WTC11 (cell line): ENCODE results near the gene TAGLN3. TPM values are rescaled to one million over a fixed set of nuclear protein-coding genes. Genes with fewer than 3 reads are reported as not detected.

Source experiments
- ATAC-seq: fragments of 200-7000 bp; cut with Tn5 transposase; 2 replicates; pipeline ENCODE4 v1.10.0; 2021; ENCODE audit warnings: mild to moderate bottlenecking, moderate library complexity
- CTCF ChIA-PET: fragments of 300-600 bp; sonication (Branson Sonifier 250); formaldehyde crosslinking; loops from one replicate; lab custom pipeline; 2021; ENCODE audit warnings: antibody characterized with exemption; lab: Charles Lee
- POLR2A ChIA-PET: fragments of 350-600 bp; sonication (Branson Sonifier 250); formaldehyde crosslinking; loops from one replicate; lab custom pipeline; 2021; ENCODE audit warnings: antibody characterized with exemption; lab: Charles Lee
- DNase-seq: peaks from one replicate; pipeline ENCODE4 v3.0.0; 2021; ENCODE audit warnings: low spot score
- H3K27ac Mint-ChIP-seq: 2 replicates; pipeline ENCODE4 v1.8.0; 2021; ENCODE audit warnings: mixed read lengths
- H3K27me3 Mint-ChIP-seq: 2 replicates; pipeline ENCODE4 v1.8.0; 2021; ENCODE audit warnings: low read depth, mild to moderate bottlenecking, moderate library complexity, mixed read lengths
- H3K36me3 Mint-ChIP-seq: 2 replicates; pipeline ENCODE4 v1.8.0; 2021; ENCODE audit warnings: mixed read lengths
- H3K4me1 Mint-ChIP-seq: 2 replicates; pipeline ENCODE4 v1.8.0; 2022; ENCODE audit warnings: mixed read lengths
- H3K4me3 Mint-ChIP-seq: 2 replicates; pipeline ENCODE4 v1.8.0; 2021; ENCODE audit warnings: mild to moderate bottlenecking, moderate library complexity, mixed read lengths
- H3K9me3 Mint-ChIP-seq: 2 replicates; pipeline ENCODE4 v1.8.0; 2021; ENCODE audit warnings: mixed read lengths
- ATF1 ChIP-seq: sonication (generic); formaldehyde crosslinking; IDR thresholded peaks from 2 replicates; pipeline ENCODE4 v1.8.1; 2023; ENCODE audit warnings: mild to moderate bottlenecking, moderate library complexity, missing genetic modification reagents
- ELF4 ChIP-seq: sonication (generic); formaldehyde crosslinking; IDR thresholded peaks from 2 replicates; pipeline ENCODE4 v1.8.1; 2022; ENCODE audit warnings: low read depth, mild to moderate bottlenecking, moderate library complexity, missing genetic modification reagents
- MYBL2 ChIP-seq: sonication (generic); formaldehyde crosslinking; IDR thresholded peaks from 2 replicates; pipeline ENCODE4 v1.8.1; 2023; ENCODE audit warnings: mild to moderate bottlenecking, moderate library complexity, missing genetic modification reagents
- NFYB ChIP-seq: sonication (generic); formaldehyde crosslinking; conservative IDR thresholded peaks from 2 replicates; pipeline ENCODE4 v1.8.0; 2022; ENCODE audit warnings: low read depth, missing genetic modification reagents
- NR2C2 ChIP-seq: sonication (generic); formaldehyde crosslinking; IDR thresholded peaks from 2 replicates; pipeline ENCODE4 v1.8.0; 2022; ENCODE audit warnings: mild to moderate bottlenecking, missing genetic modification reagents
- RORB ChIP-seq: fragments of 250-450 bp; sonication (Bioruptor Pico); IDR thresholded peaks from 2 replicates; pipeline ENCODE4 v1.9.0; 2021; ENCODE audit warnings: mild to moderate bottlenecking
- total RNA-seq: library from RNA; stranded (reverse); gene quantifications from 3 replicates; pipeline ENCODE4 v1.2.3, GENCODE V29; 2021
- TF ChIP-seq, protein P1 (sequence below): sonication (generic); formaldehyde crosslinking; IDR thresholded peaks from 2 replicates; pipeline ENCODE4 v1.8.0; 2022; ENCODE audit warnings: mild to moderate bottlenecking, missing genetic modification reagents
- TF ChIP-seq, protein P2 (sequence below): sonication (generic); formaldehyde crosslinking; IDR thresholded peaks from 2 replicates; pipeline ENCODE4 v1.8.0; 2022; ENCODE audit warnings: mild to moderate bottlenecking, missing genetic modification reagents
- TF ChIP-seq, protein P3 (sequence below): sonication (generic); formaldehyde crosslinking; IDR thresholded peaks from 2 replicates; pipeline ENCODE4 v1.8.0; 2022; ENCODE audit warnings: mild to moderate bottlenecking, missing genetic modification reagents
- TF ChIP-seq, protein P4 (sequence below): sonication (generic); formaldehyde crosslinking; conservative IDR thresholded peaks from 2 replicates; pipeline ENCODE4 v1.8.1; 2022; ENCODE audit warnings: mild to moderate bottlenecking, missing genetic modification reagents
- TF ChIP-seq, protein P5 (sequence below): sonication (generic); formaldehyde crosslinking; IDR thresholded peaks from 2 replicates; pipeline ENCODE4 v1.8.1; 2022; ENCODE audit warnings: mild to moderate bottlenecking, missing genetic modification reagents, moderate library complexity, borderline replicate concordance
- TF ChIP-seq, protein P6 (sequence below): fragments of 250-450 bp; sonication (Bioruptor Pico); IDR thresholded peaks from 2 replicates; pipeline ENCODE4 v2.1.2; 2022; ENCODE audit warnings: mild to moderate bottlenecking, moderate library complexity

TAGLN3 gene
- total RNA-seq, 1 experiment from 2014 or later, result 2.8 TPM

DNA sequence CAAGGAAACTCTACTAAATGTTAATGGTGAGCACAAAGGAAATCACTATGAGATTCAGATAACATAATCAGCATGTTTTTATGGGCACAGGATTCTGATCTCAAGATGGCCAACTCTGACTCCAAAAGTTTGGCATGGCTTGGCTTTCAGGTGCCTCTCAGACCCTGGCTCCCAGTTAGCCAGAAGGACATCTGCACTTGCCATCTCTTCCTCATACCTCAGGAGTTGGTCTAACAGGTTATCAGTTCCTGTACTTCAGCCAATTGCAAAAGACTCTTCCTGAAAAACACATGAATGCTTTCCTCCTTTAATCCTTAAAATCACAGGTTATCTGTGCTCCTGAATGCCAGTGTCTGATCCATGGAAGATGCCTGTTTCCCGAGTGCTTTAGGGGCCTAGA, 60.8 kb downstream of the TAGLN3 start:
- POLR2A ChIA-PET, result no interaction called here
- TF ChIP-seq, protein P1, sequence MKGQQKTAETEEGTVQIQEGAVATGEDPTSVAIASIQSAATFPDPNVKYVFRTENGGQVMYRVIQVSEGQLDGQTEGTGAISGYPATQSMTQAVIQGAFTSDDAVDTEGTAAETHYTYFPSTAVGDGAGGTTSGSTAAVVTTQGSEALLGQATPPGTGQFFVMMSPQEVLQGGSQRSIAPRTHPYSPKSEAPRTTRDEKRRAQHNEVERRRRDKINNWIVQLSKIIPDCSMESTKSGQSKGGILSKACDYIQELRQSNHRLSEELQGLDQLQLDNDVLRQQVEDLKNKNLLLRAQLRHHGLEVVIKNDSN (CRISPR knock-in tag), result no peak
- TF ChIP-seq, protein P2, sequence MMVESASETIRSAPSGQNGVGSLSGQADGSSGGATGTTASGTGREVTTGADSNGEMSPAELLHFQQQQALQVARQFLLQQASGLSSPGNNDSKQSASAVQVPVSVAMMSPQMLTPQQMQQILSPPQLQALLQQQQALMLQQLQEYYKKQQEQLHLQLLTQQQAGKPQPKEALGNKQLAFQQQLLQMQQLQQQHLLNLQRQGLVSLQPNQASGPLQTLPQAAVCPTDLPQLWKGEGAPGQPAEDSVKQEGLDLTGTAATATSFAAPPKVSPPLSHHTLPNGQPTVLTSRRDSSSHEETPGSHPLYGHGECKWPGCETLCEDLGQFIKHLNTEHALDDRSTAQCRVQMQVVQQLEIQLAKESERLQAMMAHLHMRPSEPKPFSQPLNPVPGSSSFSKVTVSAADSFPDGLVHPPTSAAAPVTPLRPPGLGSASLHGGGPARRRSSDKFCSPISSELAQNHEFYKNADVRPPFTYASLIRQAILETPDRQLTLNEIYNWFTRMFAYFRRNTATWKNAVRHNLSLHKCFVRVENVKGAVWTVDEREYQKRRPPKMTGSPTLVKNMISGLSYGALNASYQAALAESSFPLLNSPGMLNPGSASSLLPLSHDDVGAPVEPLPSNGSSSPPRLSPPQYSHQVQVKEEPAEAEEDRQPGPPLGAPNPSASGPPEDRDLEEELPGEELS (CRISPR knock-in tag), result no peak
- TF ChIP-seq, protein P3, sequence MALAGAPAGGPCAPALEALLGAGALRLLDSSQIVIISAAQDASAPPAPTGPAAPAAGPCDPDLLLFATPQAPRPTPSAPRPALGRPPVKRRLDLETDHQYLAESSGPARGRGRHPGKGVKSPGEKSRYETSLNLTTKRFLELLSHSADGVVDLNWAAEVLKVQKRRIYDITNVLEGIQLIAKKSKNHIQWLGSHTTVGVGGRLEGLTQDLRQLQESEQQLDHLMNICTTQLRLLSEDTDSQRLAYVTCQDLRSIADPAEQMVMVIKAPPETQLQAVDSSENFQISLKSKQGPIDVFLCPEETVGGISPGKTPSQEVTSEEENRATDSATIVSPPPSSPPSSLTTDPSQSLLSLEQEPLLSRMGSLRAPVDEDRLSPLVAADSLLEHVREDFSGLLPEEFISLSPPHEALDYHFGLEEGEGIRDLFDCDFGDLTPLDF (CRISPR knock-in tag), result no peak
- no peak for TF ChIP-seq RORB (CRISPR knock-in tag)
- TF ChIP-seq, protein P4, sequence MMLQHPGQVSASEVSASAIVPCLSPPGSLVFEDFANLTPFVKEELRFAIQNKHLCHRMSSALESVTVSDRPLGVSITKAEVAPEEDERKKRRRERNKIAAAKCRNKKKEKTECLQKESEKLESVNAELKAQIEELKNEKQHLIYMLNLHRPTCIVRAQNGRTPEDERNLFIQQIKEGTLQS (CRISPR knock-in tag), result no peak
- TF ChIP-seq, protein P5, sequence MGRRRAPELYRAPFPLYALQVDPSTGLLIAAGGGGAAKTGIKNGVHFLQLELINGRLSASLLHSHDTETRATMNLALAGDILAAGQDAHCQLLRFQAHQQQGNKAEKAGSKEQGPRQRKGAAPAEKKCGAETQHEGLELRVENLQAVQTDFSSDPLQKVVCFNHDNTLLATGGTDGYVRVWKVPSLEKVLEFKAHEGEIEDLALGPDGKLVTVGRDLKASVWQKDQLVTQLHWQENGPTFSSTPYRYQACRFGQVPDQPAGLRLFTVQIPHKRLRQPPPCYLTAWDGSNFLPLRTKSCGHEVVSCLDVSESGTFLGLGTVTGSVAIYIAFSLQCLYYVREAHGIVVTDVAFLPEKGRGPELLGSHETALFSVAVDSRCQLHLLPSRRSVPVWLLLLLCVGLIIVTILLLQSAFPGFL, result no peak
- no peak for TF ChIP-seq NR2C2 (CRISPR knock-in tag)
- no peak for TF ChIP-seq MYBL2 (CRISPR knock-in tag)
- no peak for TF ChIP-seq NFYB (CRISPR knock-in tag)
- TF ChIP-seq ATF1, result no peak
- TF ChIP-seq, protein P6, sequence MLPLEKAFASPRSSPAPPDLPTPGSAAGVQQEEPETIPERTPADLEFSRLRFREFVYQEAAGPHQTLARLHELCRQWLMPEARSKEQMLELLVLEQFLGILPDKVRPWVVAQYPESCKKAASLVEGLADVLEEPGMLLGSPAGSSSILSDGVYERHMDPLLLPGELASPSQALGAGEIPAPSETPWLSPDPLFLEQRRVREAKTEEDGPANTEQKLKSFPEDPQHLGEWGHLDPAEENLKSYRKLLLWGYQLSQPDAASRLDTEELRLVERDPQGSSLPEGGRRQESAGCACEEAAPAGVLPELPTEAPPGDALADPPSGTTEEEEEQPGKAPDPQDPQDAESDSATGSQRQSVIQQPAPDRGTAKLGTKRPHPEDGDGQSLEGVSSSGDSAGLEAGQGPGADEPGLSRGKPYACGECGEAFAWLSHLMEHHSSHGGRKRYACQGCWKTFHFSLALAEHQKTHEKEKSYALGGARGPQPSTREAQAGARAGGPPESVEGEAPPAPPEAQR, result no peak
- peaks cover 6% of the 10 kb centered on the region; the same call in 1 of the 2 replicates for H3K27me3 Mint-ChIP-seq
- peaks cover 20% of the 10 kb centered on the region for H3K36me3 Mint-ChIP-seq
- CTCF ChIA-PET, result no interaction called here
- peaks cover 25% of the 10 kb centered on the region for H3K9me3 Mint-ChIP-seq
- no peak overlapping the region for H3K4me3 Mint-ChIP-seq
- no peak for ATAC-seq
- DNase-seq, result no peak
- peaks cover 8% of the 10 kb centered on the region for H3K4me1 Mint-ChIP-seq
- H3K27ac Mint-ChIP-seq, result no peak overlapping the region

DNA sequence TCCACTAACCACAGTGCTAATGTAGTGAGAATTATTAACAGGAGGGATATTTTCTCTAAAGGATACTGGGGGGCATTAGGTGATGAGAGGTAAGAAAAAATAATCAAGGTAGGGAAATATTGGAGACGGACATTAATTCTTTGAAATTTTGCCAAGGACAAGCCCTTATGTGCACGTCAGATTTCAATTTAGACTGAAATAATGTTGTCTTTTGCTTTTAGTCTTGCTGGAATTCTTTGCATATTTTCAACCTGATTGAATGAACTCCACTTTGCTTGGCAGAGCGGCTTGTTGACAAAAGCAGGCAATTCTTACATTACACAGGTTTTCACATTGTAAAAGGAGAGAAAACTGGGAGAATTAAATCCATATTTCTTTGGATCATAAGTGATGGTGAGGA, 62.4 kb downstream of the TAGLN3 start:
- POLR2A ChIA-PET, result no interaction called here
- CTCF ChIA-PET, result no interaction called here
- H3K4me1 Mint-ChIP-seq, result peaks cover 8% of the 10 kb centered on the region
- H3K27ac Mint-ChIP-seq, result no peak overlapping the region
- no peak for DNase-seq
- no peak for ATAC-seq
- TF ChIP-seq, protein P2 (CRISPR knock-in tag), result no peak
- TF ChIP-seq ELF4 (CRISPR knock-in tag), result no peak
- H3K9me3 Mint-ChIP-seq, result peaks cover 25% of the 10 kb centered on the region
- peaks cover 6% of the 10 kb centered on the region; the same call in 1 of the 2 replicates for H3K27me3 Mint-ChIP-seq
- H3K36me3 Mint-ChIP-seq, result peaks cover 20% of the 10 kb centered on the region
- H3K4me3 Mint-ChIP-seq, result no peak overlapping the region

Other genes starting within 250 kb of the TAGLN3 start
- 23.5 to 40.3 TPM (median 24.9 TPM) in 3 replicates for gene PHLDB2, start 139.7 kb upstream of the TAGLN3 start, total RNA-seq
- 27.6 to 32.4 TPM (median 29.2 TPM) in 3 replicates for gene ABHD10, start 19.9 kb upstream of the TAGLN3 start, total RNA-seq
- gene TMPRSS7, start 35.8 kb downstream of the TAGLN3 start, total RNA-seq, result not detected in 3 replicates
- gene C3orf52, start 87.5 kb downstream of the TAGLN3 start, total RNA-seq, result 10.2 to 14.3 TPM (median 10.3 TPM) in 3 replicates
- 0.07 to 0.17 TPM in 2 of 3 replicates, not detected in the other for gene GCSAM, start 134.3 kb downstream of the TAGLN3 start, total RNA-seq